Measurements from ENCODE around the gene MTUS2. TPM values are rescaled to one million over a fixed set of nuclear protein-coding genes. Genes with fewer than 3 reads are reported as not detected.

MTUS2 gene
- total RNA-seq, 1 donor from 2014 or later = not detected

DNA sequence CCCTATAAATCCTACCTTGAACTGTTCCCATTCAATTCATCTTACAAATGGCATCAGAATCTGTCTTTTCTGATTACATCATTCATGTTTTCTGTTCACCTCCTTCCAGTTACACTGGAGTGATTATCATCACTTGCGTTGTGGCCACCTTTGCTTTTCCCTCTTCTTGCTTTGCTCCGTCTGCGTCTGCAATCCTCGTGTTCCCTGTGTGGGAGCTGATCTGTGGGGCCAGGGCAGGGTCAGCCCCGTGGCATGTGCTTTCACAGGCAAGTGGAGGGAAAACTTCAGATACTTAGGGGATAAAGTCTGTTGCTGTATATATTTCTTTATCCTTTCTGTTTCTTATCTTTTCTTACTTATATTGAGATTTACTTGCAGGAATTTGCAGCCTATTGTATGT, 497.7 kb downstream of the MTUS2 start:
- no peak for TF ChIP-seq CTCF (IDR thresholded peaks at IDR 0.05; ENCODE audit: insufficient read depth, low read length, severe bottlenecking)
- H3K4me3 ChIP-seq (ENCODE audit: low read depth, low read length) = no peak overlapping the region
- H3K27me3 ChIP-seq (ENCODE audit: control insufficient read depth, insufficient read depth, low read length) = no peaks in the 10 kb centered on the region
- FAIRE-seq = no peak
- no peaks in the 10 kb centered on the region for H3K36me3 ChIP-seq (ENCODE audit: control insufficient read depth, insufficient read depth, low read length)
- no peak for DNase-seq (ENCODE audit: low read depth)

DNA sequence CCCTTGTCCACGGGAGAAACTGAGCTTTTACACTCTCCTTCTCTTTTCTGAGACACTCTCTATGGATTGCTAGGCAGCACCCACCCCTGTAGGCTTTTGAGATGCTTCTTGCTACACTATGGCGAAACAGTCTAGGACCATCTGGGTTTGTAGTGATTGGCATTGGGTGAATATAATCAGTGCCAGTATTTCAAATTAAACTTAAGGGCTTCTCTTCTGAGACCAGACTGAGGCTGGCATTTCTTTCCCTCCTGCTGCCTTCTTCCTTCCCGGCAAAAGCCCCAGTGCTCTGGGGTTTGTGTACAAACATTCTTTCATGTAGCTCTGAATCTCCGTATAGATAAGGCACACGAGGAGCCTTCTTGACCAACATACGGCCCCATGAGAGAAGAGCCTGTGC, 498.6 kb downstream of the MTUS2 start:
- FAIRE-seq (no peak), DNase-seq (ENCODE audit: low read depth) (no peak)
- H3K36me3 ChIP-seq (ENCODE audit: control insufficient read depth, insufficient read depth, low read length) = no peaks in the 10 kb centered on the region
- H3K27me3 ChIP-seq (ENCODE audit: control insufficient read depth, insufficient read depth, low read length) = no peaks in the 10 kb centered on the region
- H3K4me3 ChIP-seq (ENCODE audit: low read depth, low read length) = no peak overlapping the region
- TF ChIP-seq CTCF (IDR thresholded peaks at IDR 0.05; ENCODE audit: insufficient read depth, low read length, severe bottlenecking) = no peak

DNA sequence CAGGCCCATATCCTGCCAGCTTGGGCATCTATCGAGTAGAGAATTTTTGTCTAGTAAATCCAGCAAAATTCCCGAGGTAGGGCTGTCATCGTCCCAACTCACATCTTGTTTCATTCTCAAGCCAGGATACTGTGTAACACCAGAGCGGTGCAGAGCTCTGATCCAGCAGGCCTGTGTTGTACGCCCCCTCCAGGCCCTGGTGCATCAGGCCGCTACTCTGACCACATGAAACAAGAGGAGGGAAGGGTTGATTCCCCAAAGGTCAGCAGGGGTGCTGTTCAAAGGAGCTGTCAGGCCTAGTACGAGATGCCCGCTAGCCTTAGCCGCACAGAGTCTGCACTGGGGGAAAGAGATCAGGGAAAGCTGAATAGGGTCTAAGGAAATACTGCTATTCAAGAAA, 499.3 kb downstream of the MTUS2 start:
- no peak overlapping the region for H3K4me3 ChIP-seq (ENCODE audit: low read depth, low read length)
- DNase-seq (ENCODE audit: low read depth) (no peak), FAIRE-seq (no peak)
- TF ChIP-seq CTCF (IDR thresholded peaks at IDR 0.05; ENCODE audit: insufficient read depth, low read length, severe bottlenecking) = no peak
- H3K36me3 ChIP-seq (ENCODE audit: control insufficient read depth, insufficient read depth, low read length) = no peaks in the 10 kb centered on the region
- H3K27me3 ChIP-seq (ENCODE audit: control insufficient read depth, insufficient read depth, low read length) = no peaks in the 10 kb centered on the region

- DNase-seq (ENCODE audit: low read depth) (no peak), FAIRE-seq (no peak)
- no peaks in the 10 kb centered on the region for H3K27me3 ChIP-seq (ENCODE audit: control insufficient read depth, insufficient read depth, low read length)
- TF ChIP-seq CTCF (IDR thresholded peaks at IDR 0.05; ENCODE audit: insufficient read depth, low read length, severe bottlenecking) = no peak
- H3K36me3 ChIP-seq (ENCODE audit: control insufficient read depth, insufficient read depth, low read length) = no peaks in the 10 kb centered on the region
- no peak overlapping the region for H3K4me3 ChIP-seq (ENCODE audit: low read depth, low read length)
These were observed 503.8 kb downstream of the MTUS2 start for GRCh38 chr13:29323954-29324353.

- FAIRE-seq (no peak), DNase-seq (ENCODE audit: low read depth) (no peak)
- TF ChIP-seq CTCF (IDR thresholded peaks at IDR 0.05; ENCODE audit: insufficient read depth, low read length, severe bottlenecking) = no peak
- Histone ChIP-seq H3K36me3 (ENCODE audit: control insufficient read depth, insufficient read depth, low read length) (no peaks in the 10 kb centered on the region), H3K27me3 (ENCODE audit: control insufficient read depth, insufficient read depth, low read length) (no peaks in the 10 kb centered on the region), H3K4me3 (ENCODE audit: low read depth, low read length) (no peak overlapping the region)
These were observed 504.5 kb downstream of the MTUS2 start for GRCh38 chr13:29324601-29325000.

- no peak for TF ChIP-seq CTCF (IDR thresholded peaks at IDR 0.05; ENCODE audit: insufficient read depth, low read length, severe bottlenecking)
These were observed 508.4 kb downstream of the MTUS2 start for GRCh38 chr13:29328501-29328900.

More at GRCh38 chr13:29328501-29328900, 508.4 kb downstream of the MTUS2 start:
- Histone ChIP-seq H3K4me3 (ENCODE audit: low read depth, low read length) (no peak overlapping the region), H3K27me3 (ENCODE audit: control insufficient read depth, insufficient read depth, low read length) (no peaks in the 10 kb centered on the region), H3K36me3 (ENCODE audit: control insufficient read depth, insufficient read depth, low read length) (no peaks in the 10 kb centered on the region)
- FAIRE-seq (no peak), DNase-seq (ENCODE audit: low read depth) (no peak)

Data from bronchial epithelial cell (primary cell).